Lung (tissue), 12 donors: ENCODE measurements around the gene ITPRIPL2. TPM values are rescaled to one million over a fixed set of nuclear protein-coding genes. Genes with fewer than 3 reads are reported as not detected.

Experiments
- ATAC-seq: fragments of 200-7000 bp; cut with Tn5 transposase; one replicate; pipeline ENCODE4 v1.9.1; 2020; ENCODE audit warnings: moderate number of reproducible peaks; ENCODE audit not compliant: insufficient read depth, low FRiP score
- DNase-seq, 3 donors: peaks; one replicate each; pipeline ENCODE4 v3.0.0-alpha.2; 2013 to 2017
- H3K27ac ChIP-seq, 2 donors: one replicate each; pipeline ENCODE4 v1.5.1; 2013; ENCODE audit warnings: mild to moderate bottlenecking in 2 of 2, moderate library complexity in 2 of 2, control low read depth in 1 of 2, inconsistent platforms in 1 of 2, low read depth in 1 of 2, low read length in 1 of 2
- H3K27me3 ChIP-seq, 3 donors: one replicate each; pipeline ENCODE4 v1.5.1; 2013; ENCODE audit warnings: low read length in 2 of 3; ENCODE audit not compliant: control insufficient read depth in 3 of 3, insufficient read depth in 3 of 3
- H3K36me3 ChIP-seq, 4 donors: one replicate each; pipeline ENCODE4 v1.5.1; 2013; ENCODE audit warnings: low read length in 4 of 4, mild to moderate bottlenecking in 1 of 4, moderate library complexity in 1 of 4; ENCODE audit not compliant: control insufficient read depth in 4 of 4, insufficient read depth in 4 of 4
- H3K4me1 ChIP-seq, 5 donors: one replicate each; pipeline ENCODE4 v1.5.1; 2013; ENCODE audit warnings: low read length in 5 of 5, mild to moderate bottlenecking in 2 of 5, moderate library complexity in 1 of 5; ENCODE audit not compliant: control insufficient read depth in 5 of 5, insufficient read depth in 5 of 5
- H3K4me3 ChIP-seq: one replicate; pipeline ENCODE4 v1.5.1; 2013; ENCODE audit warnings: mild to moderate bottlenecking, control low read depth, moderate library complexity
- H3K9ac ChIP-seq, 2 donors: one replicate each; pipeline ENCODE4 v1.5.1; 2013; ENCODE audit warnings: low read length in 2 of 2, control low read depth in 1 of 2; ENCODE audit not compliant: insufficient read depth in 1 of 2
- H3K9me3 ChIP-seq, 4 donors: one replicate each; pipeline ENCODE4 v1.5.1; 2013; ENCODE audit warnings: low read length in 3 of 4, mild to moderate bottlenecking in 1 of 4, moderate library complexity in 1 of 4; ENCODE audit not compliant: control insufficient read depth in 4 of 4, insufficient read depth in 3 of 4
- CTCF ChIP-seq: IDR thresholded peaks from 2 replicates; pipeline ENCODE4 v1.5.1; 2012; ENCODE audit warnings: mild to moderate bottlenecking; ENCODE audit errors: control extremely low read depth, extremely low read depth
- WGBS, 2 donors: extraction: QIAGEN DNeasy Blood & Tissue Kit; methylation state at CpG; one replicate each; pipeline ENCODE4 v1.1.7; 2013; 5-methylcytosine and 5-hydroxymethylcytosine counted together
- polyA plus RNA-seq, 2 donors: library from polyadenylated mRNA; stranded (reverse); fragments of 200-250 nt; gene quantifications; one replicate each; pipeline ENCODE4 v1.2.1, GENCODE V29; 2013
- total RNA-seq, 2 donors: library from RNA; depleted of rRNA in 1 of 2; stranded (reverse); fragments of >200 nt in 1 of 2; gene quantifications; one replicate each; pipeline ENCODE4 v1.2.1, GENCODE V29; 2014 to 2021
- donor health status: control.
- donor health status: control.
- donor health status: Bipolar disorder and iron deficiency.
- donor health status: healthy.
- donor health status: DM: yes; HTN: yes; CAD: no.

The ITPRIPL2 gene
- total and polyA plus RNA-seq, 4 donors: 12.4 to 86.3 (median 28.3) TPM

- DNase-seq (peak in 1 of 3 donors; percentile 71), ATAC-seq (no peak)
- no peak overlapping the region for H3K4me3 ChIP-seq
- peak overlapping the region; percentile 77 to 93 for H3K27ac ChIP-seq
- no peaks in the 10 kb centered on the region for H3K27me3 ChIP-seq
- H3K9ac ChIP-seq: peak overlapping the region in 1 of 2 donors; percentile 63
- H3K9me3 ChIP-seq: no peaks in the 10 kb centered on the region
- peaks cover 11 to 36% (median 21%) of the 10 kb centered on the region in 5 donors for H3K4me1 ChIP-seq
- TF ChIP-seq CTCF: no peak
- no peaks in the 10 kb centered on the region for H3K36me3 ChIP-seq
Measured at GRCh38 chr16:19131825-19132218, 18.1 kb downstream of the ITPRIPL2 start.

GRCh38 chr16:19132255-19132654, 18.5 kb downstream of the ITPRIPL2 start:
- Histone ChIP-seq H3K4me1 (peaks cover 11 to 41% (median 23%) of the 10 kb centered on the region in 5 donors), H3K27ac (peak overlapping the region; percentile 77 to 93), H3K36me3 (no peaks in the 10 kb centered on the region), H3K9ac (peak overlapping the region in 1 of 2 donors; percentile 32), H3K4me3 (no peak overlapping the region), H3K9me3 (no peaks in the 10 kb centered on the region), H3K27me3 (no peaks in the 10 kb centered on the region)
- TF ChIP-seq CTCF: no peak
- ATAC-seq (no peak), DNase-seq (no peak)
- WGBS, 2 donors: 87 to 96% methylated on average over 1 of the region's 1 CpG

- WGBS, 2 donors: 72 to 76% methylated on average over 11 of the region's 11 CpGs
- Histone ChIP-seq H3K27ac (peak overlapping the region in 1 of 2 donors; percentile 93), H3K4me3 (no peak overlapping the region)
Measured at GRCh38 chr16:19132898-19133297, 19.1 kb downstream of the ITPRIPL2 start.

More at GRCh38 chr16:19132898-19133297, 19.1 kb downstream of the ITPRIPL2 start:
- no peak for ATAC-seq
- H3K9me3 ChIP-seq: no peaks in the 10 kb centered on the region
- no peaks in the 10 kb centered on the region for H3K27me3 ChIP-seq
- peaks cover 13 to 47% (median 28%) of the 10 kb centered on the region in 5 donors for H3K4me1 ChIP-seq
- no peak for TF ChIP-seq CTCF
- DNase-seq: no peak
- H3K36me3 ChIP-seq: no peaks in the 10 kb centered on the region
- H3K9ac ChIP-seq: no peak overlapping the region
